Esophagus squamous epithelium (tissue), 5 donors: ENCODE results near the gene BICDL2. TPM values are rescaled to one million over a fixed set of nuclear protein-coding genes. Genes with fewer than 3 reads are reported as not detected.

Experiments used
- DNase-seq: peaks from one replicate; lab custom pipeline; 2025; lab: John Stamatoyannopoulos, UW
- H3K27ac ChIP-seq, 4 donors: fragments of 200-600 bp; sonication (generic); one replicate each; pipeline ENCODE4 v1.5.1; 2016 to 2019; ENCODE audit warnings: mild to moderate bottlenecking in 1 of 4
- H3K27me3 ChIP-seq, 4 donors: fragments of 200-600 bp; sonication (generic); 1 replicate in 3 of 4; 2 replicates in 1 of 4; pipeline versions ENCODE4 v1.5.1 to v1.6.0; 2017 to 2021; ENCODE audit warnings: antibody characterized with exemption in 1 of 4
- H3K36me3 ChIP-seq, 3 donors: fragments of 200-600 bp; sonication (generic); one replicate each; pipeline ENCODE4 v1.5.1; 2016 to 2019
- H3K4me1 ChIP-seq, 3 donors: fragments of 200-600 bp; sonication (generic); one replicate each; pipeline ENCODE4 v1.5.1; 2017 to 2019
- H3K4me3 ChIP-seq, 4 donors: fragments of 200-600 bp; sonication (generic); 1 replicate in 3 of 4; 2 replicates in 1 of 4; pipeline ENCODE4 v1.5.1; 2016 to 2019; ENCODE audit warnings: mild to moderate bottlenecking in 2 of 4, moderate library complexity in 1 of 4
- H3K9me3 ChIP-seq, 3 donors: fragments of 200-600 bp; sonication (generic); one replicate each; pipeline ENCODE4 v1.5.1; 2016 to 2019
- POLR2A ChIP-seq, 4 donors: fragments of 450-650 bp; IDR thresholded peaks; one replicate each; pipeline ENCODE4 v1.6.1; 2017; ENCODE audit warnings: antibody characterized with exemption in 4 of 4, mild to moderate bottlenecking in 4 of 4, moderate library complexity in 3 of 4
- WGBS, 2 donors: methylation state at CpG; one replicate each; pipeline ENCODE4 v1.1.5; 2018; 5-methylcytosine and 5-hydroxymethylcytosine counted together
- intact Hi-C: fragments of 100-400 bp; cut with DNase I; formaldehyde crosslinking; loops from one replicate; pipeline ENCODE4 v1.15.0; 2022
- total RNA-seq, 4 donors: library from RNA; depleted of rRNA; stranded (reverse); fragments of >200 nt; gene quantifications; one replicate each; pipeline ENCODE4 v1.1.0, GENCODE V29; 2016
- TF ChIP-seq, protein P1 (sequence below), 6 experiments: fragments of 450-650 bp in 4 of 6; fragments of 200-600 bp in 2 of 6; sonication (generic) in 2 of 6; IDR thresholded peaks; one replicate each; pipeline ENCODE4 v1.5.1; 2016 to 2019; ENCODE audit warnings: antibody characterized with exemption in 6 of 6, mild to moderate bottlenecking in 4 of 6, moderate library complexity in 4 of 6
- donor health status: DM: yes; HTN: yes; CAD: no.

The BICDL2 gene
- total RNA-seq, 4 donors from 2014 or later = 54.9 to 204 (median 96.4) TPM

DNA sequence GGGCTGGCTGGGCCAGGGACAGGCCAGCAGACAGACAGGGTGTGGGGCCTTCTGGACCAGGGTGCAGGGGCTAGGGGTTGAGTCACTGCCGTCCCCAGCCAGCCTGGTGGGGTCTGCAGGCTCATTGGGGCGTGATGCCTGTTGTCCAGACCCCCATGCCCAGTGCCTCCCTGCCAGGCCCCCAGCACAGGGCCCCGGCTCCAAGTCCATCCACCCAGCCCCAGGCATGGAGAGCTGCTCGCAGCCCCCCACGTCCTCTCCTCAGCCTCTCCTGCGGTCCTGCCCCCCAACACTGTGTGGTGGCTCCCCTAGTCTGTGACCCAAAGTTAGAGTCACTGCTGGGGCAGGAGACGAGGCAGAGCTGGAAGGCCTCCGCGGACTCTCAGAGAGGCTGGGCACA is 49.5 kb downstream of the BICDL2 start:
- Histone ChIP-seq H3K36me3 (no peaks in the 10 kb centered on the region), H3K27ac (no peak overlapping the region), H3K4me3 (no peak overlapping the region), H3K9me3 (no peaks in the 10 kb centered on the region), H3K27me3 (peaks cover 0 to 49% (median 0%) of the 10 kb centered on the region in 4 donors), H3K4me1 (peaks cover 10 to 57% (median 21%) of the 10 kb centered on the region in 3 donors)
- DNase-seq = no peak
- intact Hi-C loops = no loop called here
- TF ChIP-seq POLR2A (IDR thresholded peaks at IDR 0.05) = no peak
- TF ChIP-seq, protein P1, sequence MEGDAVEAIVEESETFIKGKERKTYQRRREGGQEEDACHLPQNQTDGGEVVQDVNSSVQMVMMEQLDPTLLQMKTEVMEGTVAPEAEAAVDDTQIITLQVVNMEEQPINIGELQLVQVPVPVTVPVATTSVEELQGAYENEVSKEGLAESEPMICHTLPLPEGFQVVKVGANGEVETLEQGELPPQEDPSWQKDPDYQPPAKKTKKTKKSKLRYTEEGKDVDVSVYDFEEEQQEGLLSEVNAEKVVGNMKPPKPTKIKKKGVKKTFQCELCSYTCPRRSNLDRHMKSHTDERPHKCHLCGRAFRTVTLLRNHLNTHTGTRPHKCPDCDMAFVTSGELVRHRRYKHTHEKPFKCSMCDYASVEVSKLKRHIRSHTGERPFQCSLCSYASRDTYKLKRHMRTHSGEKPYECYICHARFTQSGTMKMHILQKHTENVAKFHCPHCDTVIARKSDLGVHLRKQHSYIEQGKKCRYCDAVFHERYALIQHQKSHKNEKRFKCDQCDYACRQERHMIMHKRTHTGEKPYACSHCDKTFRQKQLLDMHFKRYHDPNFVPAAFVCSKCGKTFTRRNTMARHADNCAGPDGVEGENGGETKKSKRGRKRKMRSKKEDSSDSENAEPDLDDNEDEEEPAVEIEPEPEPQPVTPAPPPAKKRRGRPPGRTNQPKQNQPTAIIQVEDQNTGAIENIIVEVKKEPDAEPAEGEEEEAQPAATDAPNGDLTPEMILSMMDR (IDR thresholded peaks at IDR 0.05) = no peak
- 100% methylated on average over 1 of the region's 9 CpGs; no CpG with 5 or more reads in 1 of the 2 donors for WGBS, 2 donors

DNA sequence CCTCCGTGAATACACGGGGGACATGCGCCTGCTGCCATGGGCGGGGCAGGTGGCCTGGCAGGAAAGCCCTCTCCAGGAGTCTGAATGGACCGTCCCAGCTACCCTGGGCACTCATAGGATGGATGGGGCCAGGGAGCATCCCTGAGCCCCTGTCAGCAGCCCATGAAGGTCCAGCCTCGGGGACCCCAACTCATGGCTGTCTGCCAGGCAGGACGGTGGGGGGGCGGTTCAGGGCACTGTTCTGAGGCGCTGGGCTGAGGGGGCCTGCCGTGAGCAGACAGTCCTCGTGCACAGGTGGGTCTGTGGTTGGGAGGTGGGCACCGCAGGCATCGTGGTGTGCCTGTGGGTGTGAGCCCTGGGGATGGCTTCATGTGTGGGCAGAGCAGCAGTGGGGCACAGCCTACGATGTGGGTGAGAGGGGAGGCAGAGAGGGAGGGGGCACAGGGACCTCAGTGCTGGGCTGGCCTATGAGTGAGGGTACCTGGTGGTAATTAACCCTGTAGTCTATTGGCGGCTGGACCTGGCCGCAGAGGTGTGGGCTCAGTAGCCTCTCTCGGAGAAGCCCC is 50.0 kb downstream of the BICDL2 start:
- Histone ChIP-seq H3K9me3 (no peaks in the 10 kb centered on the region), H3K27ac (no peak overlapping the region), H3K4me3 (no peak overlapping the region), H3K4me1 (peaks cover 6 to 52% (median 18%) of the 10 kb centered on the region in 3 donors), H3K36me3 (no peaks in the 10 kb centered on the region), H3K27me3 (peaks cover 0 to 49% (median 0%) of the 10 kb centered on the region in 4 donors)
- 61 to 90% methylated on average over 2 to 6 of the region's 17 CpGs for WGBS, 2 donors
- no peak for DNase-seq
- TF ChIP-seq, protein P1 (IDR thresholded peaks at IDR 0.05) = no peak
- TF ChIP-seq POLR2A (IDR thresholded peaks at IDR 0.05) = no peak
- intact Hi-C loops = no loop called here

DNA sequence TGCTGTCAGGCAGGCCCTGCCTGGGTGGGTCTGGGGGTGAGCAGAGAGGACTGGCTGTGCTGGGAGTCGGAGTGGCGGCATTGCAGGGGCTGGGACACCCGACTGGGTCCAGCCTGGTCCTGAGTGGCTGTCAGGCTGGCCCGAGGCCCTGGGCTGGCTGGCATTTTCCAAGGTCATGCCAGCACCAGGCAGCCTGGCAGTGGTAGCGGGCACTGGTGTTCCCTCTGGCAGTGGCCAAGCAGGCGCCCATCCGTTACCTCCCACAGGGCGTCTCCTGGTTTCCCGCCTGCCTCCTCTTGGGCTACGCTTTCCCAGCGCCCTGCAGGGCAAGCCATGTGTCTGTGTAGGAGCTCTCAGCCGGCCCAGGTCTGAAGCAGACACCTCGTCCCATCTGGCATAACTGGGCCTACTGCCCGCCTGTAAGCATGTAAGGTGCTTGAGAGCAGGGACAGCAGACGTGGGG is 50.8 kb downstream of the BICDL2 start:
- intact Hi-C loops = no loop called here
- WGBS, 2 donors = 60 to 75% methylated on average over 2 to 7 of the region's 15 CpGs
- DNase-seq = no peak

DNA sequence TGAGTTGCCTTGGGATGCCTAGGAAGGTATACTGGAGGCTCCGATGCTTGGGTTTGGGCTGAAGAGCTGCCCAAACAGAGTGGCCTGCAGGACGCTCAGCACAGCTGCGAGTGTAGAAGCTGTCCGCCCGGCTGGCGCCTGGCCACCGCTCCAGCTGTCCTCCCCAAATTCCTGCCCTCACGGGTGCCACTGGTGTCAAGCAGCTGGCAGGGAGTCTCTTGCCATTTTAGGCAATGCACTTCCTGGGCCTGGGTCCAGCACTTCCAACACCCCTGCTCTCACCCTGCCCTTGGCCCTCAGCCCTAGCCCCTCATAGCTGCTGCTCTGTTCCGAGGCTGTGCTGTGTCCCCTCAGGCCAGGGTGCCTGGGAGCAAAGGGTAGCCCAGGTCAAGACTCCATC is 51.3 kb downstream of the BICDL2 start:
- Histone ChIP-seq H3K4me1 (peaks cover 6 to 49% (median 24%) of the 10 kb centered on the region in 3 donors), H3K27me3 (peaks cover 0 to 41% (median 0%) of the 10 kb centered on the region in 4 donors), H3K36me3 (no peaks in the 10 kb centered on the region), H3K9me3 (no peaks in the 10 kb centered on the region), H3K4me3 (no peak overlapping the region), H3K27ac (peak overlapping the region in 1 of 4 donors; percentile 52)
- TF ChIP-seq POLR2A (IDR thresholded peaks at IDR 0.05) = no peak
- TF ChIP-seq, protein P1 (IDR thresholded peaks at IDR 0.05) = no peak
- DNase-seq = no peak
- 52 to 57% methylated on average over 3 to 8 of the region's 9 CpGs for WGBS, 2 donors
- intact Hi-C loops = no loop called here

More for the DNA sequence above, 50.8 kb downstream of the BICDL2 start:
- no peak overlapping the region for H3K4me3 ChIP-seq
- H3K4me1 ChIP-seq = peaks cover 6 to 49% (median 21%) of the 10 kb centered on the region in 3 donors
- H3K27me3 ChIP-seq = peaks cover 0 to 45% (median 0%) of the 10 kb centered on the region in 4 donors
- TF ChIP-seq, protein P1 (IDR thresholded peaks at IDR 0.05) = no peak
- TF ChIP-seq POLR2A (IDR thresholded peaks at IDR 0.05) = no peak
- H3K36me3 ChIP-seq = no peaks in the 10 kb centered on the region
- H3K9me3 ChIP-seq = no peaks in the 10 kb centered on the region
- peak overlapping the region in 1 of 4 donors; percentile 52 for H3K27ac ChIP-seq

DNA sequence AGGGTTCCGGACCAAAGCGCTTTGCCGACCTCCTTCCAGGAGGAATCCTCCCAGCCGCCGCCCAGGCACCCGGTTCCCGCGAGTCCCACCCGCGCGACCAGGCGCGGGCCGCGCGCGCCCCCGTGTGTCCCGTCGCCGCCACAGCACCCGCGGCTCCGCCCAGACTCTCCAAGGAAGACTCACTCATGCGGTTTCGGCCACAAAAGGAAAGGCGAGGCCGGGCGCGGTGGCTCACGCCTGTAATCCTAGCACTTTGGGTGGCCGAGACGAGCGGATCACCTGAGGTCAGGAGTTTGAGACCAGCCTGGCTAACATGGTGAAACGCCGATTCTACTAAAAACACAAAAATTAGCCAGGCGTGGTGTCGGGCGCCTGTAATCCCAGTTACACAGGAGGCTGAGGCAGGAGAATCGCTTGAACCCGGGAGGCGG is 53.0 kb downstream of the BICDL2 start:
- Histone ChIP-seq H3K9me3 (no peaks in the 10 kb centered on the region), H3K36me3 (no peaks in the 10 kb centered on the region), H3K4me3 (peak overlapping the region in 3 of 4 donors; percentile 8 to 47 (median 29)), H3K4me1 (peaks cover 15 to 64% (median 34%) of the 10 kb centered on the region in 3 donors), H3K27ac (peak overlapping the region in 2 of 4 donors; percentile 2 to 48), H3K27me3 (peaks cover 0 to 36% (median 0%) of the 10 kb centered on the region in 4 donors)
- intact Hi-C loops = no loop called here
- DNase-seq = no peak
- TF ChIP-seq POLR2A (IDR thresholded peaks at IDR 0.05) = no peak
- TF ChIP-seq, protein P1 (IDR thresholded peaks at IDR 0.05) = peak; percentile 91 to 98 (median 94)
- 8 to 31% methylated on average over 7 to 18 of the region's 42 CpGs for WGBS, 2 donors
